IMR-90 (cell line): ENCODE results near the gene ELSPBP1.

Source experiments
- CEBPB ChIP-seq: IDR thresholded peaks from 2 replicates; pipeline ENCODE4 v1.6.1; 2012; ENCODE audit warnings: low read depth, low read length, improper control_type of control experiment
- POLR2A ChIP-seq: IDR thresholded peaks from 2 replicates; pipeline ENCODE4 v1.6.1; 2012; ENCODE audit warnings: mild to moderate bottlenecking, low read depth, low read length
- TF ChIP-seq, protein P1 (sequence below): conservative IDR thresholded peaks from 2 replicates; pipeline ENCODE4 v1.5.1; 2012; ENCODE audit warnings: mild to moderate bottlenecking, low read depth, low read length, improper control_type of control experiment

DNA sequence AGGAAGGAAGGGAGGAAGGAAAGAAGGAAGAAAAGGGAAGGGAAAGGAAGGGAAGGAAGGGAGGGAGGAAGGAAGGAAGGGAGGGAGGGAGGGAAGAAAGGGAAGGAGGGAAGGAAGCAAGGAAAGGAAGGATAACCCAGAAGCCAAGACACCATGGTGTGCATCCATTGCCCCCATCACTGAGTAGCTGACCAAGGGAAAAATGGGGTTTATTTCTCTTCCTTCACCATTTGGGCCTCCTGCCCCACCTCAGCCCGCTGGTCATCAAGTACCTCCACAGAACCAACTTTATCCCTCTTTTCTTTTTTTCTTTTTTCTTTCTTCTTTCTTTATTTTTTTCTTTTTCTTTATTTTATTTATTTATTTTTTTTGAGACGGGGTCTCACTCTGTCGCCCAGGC is 29.1 kb downstream of the ELSPBP1 start:
- no peak for TF ChIP-seq CEBPB
- TF ChIP-seq, protein P1, sequence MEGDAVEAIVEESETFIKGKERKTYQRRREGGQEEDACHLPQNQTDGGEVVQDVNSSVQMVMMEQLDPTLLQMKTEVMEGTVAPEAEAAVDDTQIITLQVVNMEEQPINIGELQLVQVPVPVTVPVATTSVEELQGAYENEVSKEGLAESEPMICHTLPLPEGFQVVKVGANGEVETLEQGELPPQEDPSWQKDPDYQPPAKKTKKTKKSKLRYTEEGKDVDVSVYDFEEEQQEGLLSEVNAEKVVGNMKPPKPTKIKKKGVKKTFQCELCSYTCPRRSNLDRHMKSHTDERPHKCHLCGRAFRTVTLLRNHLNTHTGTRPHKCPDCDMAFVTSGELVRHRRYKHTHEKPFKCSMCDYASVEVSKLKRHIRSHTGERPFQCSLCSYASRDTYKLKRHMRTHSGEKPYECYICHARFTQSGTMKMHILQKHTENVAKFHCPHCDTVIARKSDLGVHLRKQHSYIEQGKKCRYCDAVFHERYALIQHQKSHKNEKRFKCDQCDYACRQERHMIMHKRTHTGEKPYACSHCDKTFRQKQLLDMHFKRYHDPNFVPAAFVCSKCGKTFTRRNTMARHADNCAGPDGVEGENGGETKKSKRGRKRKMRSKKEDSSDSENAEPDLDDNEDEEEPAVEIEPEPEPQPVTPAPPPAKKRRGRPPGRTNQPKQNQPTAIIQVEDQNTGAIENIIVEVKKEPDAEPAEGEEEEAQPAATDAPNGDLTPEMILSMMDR, result no peak
- TF ChIP-seq POLR2A, result no peak
